GM12878 (cell line): ENCODE data around the gene SLC39A11. TPM values are rescaled to one million over a fixed set of nuclear protein-coding genes. Genes with fewer than 3 reads are reported as not detected.

Experiments used
- ATAC-seq: fragments of 200-7000 bp; cut with Tn5 transposase; 3 replicates; pipeline ENCODE4 v1.9.1; 2020; ENCODE audit warnings: mild to moderate bottlenecking, moderate library complexity
- BruUV-seq: library from RNA; stranded (reverse); fragments of 400-500 nt; replicated peaks from 2 replicates; lab custom pipeline; 2021; lab: Mats Ljungman, UMichigan
- CTCF ChIA-PET: fragments of 300-600 bp; sonication (Branson Sonifier 250); formaldehyde crosslinking; extraction: SDS; loops from one replicate; lab custom pipeline; 2021; ENCODE audit warnings: inconsistent platforms; lab: Yijun Ruan, JAX
- POLR2A ChIA-PET: fragments of 350-600 bp; formaldehyde crosslinking; extraction: SDS; loops from one replicate; lab custom pipeline; 2021; ENCODE audit warnings: inconsistent platforms; lab: Charles Lee
- RAD21 ChIA-PET: fragments of 300-600 bp; sonication (Branson Sonifier 250); formaldehyde crosslinking; loops from one replicate; lab custom pipeline; 2023; ENCODE audit warnings: antibody characterized with exemption; ENCODE audit not compliant: unreplicated experiment; lab: Charles Lee
- SMC1A ChIA-PET: fragments of 300-600 bp; sonication (Branson Sonifier 250); formaldehyde crosslinking; loops from one replicate; lab custom pipeline; 2023; ENCODE audit not compliant: unreplicated experiment, uncharacterized antibody; lab: Charles Lee
- DNase-seq: peaks from one replicate; pipeline ENCODE4 v3.0.0-alpha.2; 2011; ENCODE audit warnings: low read depth, low spot score
- FAIRE-seq: peaks from 3 replicates; lab custom pipeline; 2011; peaks lifted over from hg19 to GRCh38; lab: Jason Lieb, UNC
- H2AFZ ChIP-seq: 2 replicates; pipeline ENCODE4 v1.6.0; 2011; ENCODE audit warnings: low read depth, low read length, control low read depth; ENCODE audit not compliant: control insufficient read depth
- H3K27ac ChIP-seq: 2 replicates; pipeline ENCODE4 v1.5.1; 2011; ENCODE audit warnings: control low read depth; ENCODE audit not compliant: control insufficient read depth, insufficient read depth
- H3K27me3 ChIP-seq, 2 experiments: replicated peaks in 1 of 2; 2 replicates each; pipeline versions ENCODE4 v1.6.0 to v1.6.1; 2011; ENCODE audit warnings: low read length in 1 of 2; ENCODE audit not compliant: control insufficient read depth in 2 of 2, insufficient read depth in 2 of 2
- H3K36me3 ChIP-seq, 2 experiments: 2 replicates each; pipeline ENCODE4 v1.5.1; 2011; ENCODE audit warnings: low read length in 1 of 2; ENCODE audit not compliant: control insufficient read depth in 2 of 2, insufficient read depth in 2 of 2
- H3K4me1 ChIP-seq: 2 replicates; pipeline ENCODE4 v1.6.1; 2011; ENCODE audit warnings: mild to moderate bottlenecking, low read length, moderate library complexity, mixed read lengths; ENCODE audit not compliant: control insufficient read depth, insufficient read depth
- H3K4me2 ChIP-seq: 2 replicates; pipeline ENCODE4 v1.6.0; 2011; ENCODE audit warnings: control low read depth; ENCODE audit not compliant: control insufficient read depth, insufficient read depth
- H3K4me3 ChIP-seq: fragments of 200-600 bp; sonication (generic); 2 replicates; pipeline ENCODE4 v1.5.1; 2016
- H3K79me2 ChIP-seq: 2 replicates; pipeline ENCODE4 v1.6.0; 2011; ENCODE audit warnings: low read length; ENCODE audit not compliant: control insufficient read depth, insufficient read depth
- H3K9ac ChIP-seq: 2 replicates; pipeline ENCODE4 v1.8.0; 2011; ENCODE audit warnings: low read length, control low read depth, mixed read lengths; ENCODE audit not compliant: control insufficient read depth, insufficient read depth
- H3K9me3 ChIP-seq: replicated peaks from 3 replicates; pipeline ENCODE4 v1.5.1; 2011; ENCODE audit warnings: mild to moderate bottlenecking, low read length; ENCODE audit not compliant: control insufficient read depth, insufficient read depth
- H4K20me1 ChIP-seq: 2 replicates; pipeline ENCODE4 v1.6.0; 2011; ENCODE audit not compliant: control insufficient read depth, insufficient read depth
- ASH2L ChIP-seq: fragments of 300-600, 200-600 bp; sonication (generic); IDR thresholded peaks from 2 replicates; pipeline ENCODE4 v1.6.1; 2017; ENCODE audit warnings: low read depth, mild to moderate bottlenecking, borderline replicate concordance
- TCF12 ChIP-seq: IDR thresholded peaks from 2 replicates; pipeline ENCODE4 v1.6.1; 2011; ENCODE audit warnings: low read depth, mild to moderate bottlenecking, low read length
- TCF7 ChIP-seq: IDR thresholded peaks from 2 replicates; pipeline ENCODE4 v1.6.1; 2014; ENCODE audit warnings: antibody characterized with exemption, borderline replicate concordance
- ZNF24 ChIP-seq: fragments of 450-650 bp; IDR thresholded peaks from 2 replicates; pipeline ENCODE4 v1.6.1; 2017; ENCODE audit warnings: antibody characterized with exemption, mild to moderate bottlenecking
- WGBS: methylation state at CpG from one replicate; pipeline ENCODE4 v1.1.6; 2016; ENCODE audit warnings: low lambda C conversion rate; ENCODE audit not compliant: insufficient replicate concordance, insufficient coverage; ENCODE audit errors: missing lambda C conversion rate; 5-methylcytosine and 5-hydroxymethylcytosine counted together
- in situ Hi-C: fragments of 300-500 bp; cut with MboI; formaldehyde crosslinking; loops from 9 replicates; pipeline ENCODE4 v1.14.3; 2018; ENCODE audit warnings: mixed read lengths
- intact Hi-C: fragments of 100-400 bp; cut with micrococcal nuclease; formaldehyde crosslinking; loops from one replicate; pipeline ENCODE4 v1.14.2; 2022; ENCODE audit not compliant: unreplicated experiment
- polyA plus RNA-seq, 11 experiments: library from polyadenylated mRNA; depleted of rRNA in 4 of 11; unstranded in 6 of 11; stranded (reverse) in 5 of 11; fragments of >200 nt; fragmentation: Nextera tagmentation in 4 of 11; fragmentation: Illumina TruSeq in 1 of 11; extraction: Ambion mirVana in 4 of 11; extraction: Trizol in 1 of 11; gene quantifications; 1 replicate in 1 of 11; 2 replicates in 10 of 11; pipeline versions ENCODE4 v1.2.1 to v1.2.3, GENCODE V29; 2011 to 2016; ENCODE audit warnings: inconsistent platforms in 2 of 11, missing spikeins in 2 of 11, low read depth in 1 of 11
- total RNA-seq, 4 experiments: library from RNA; depleted of rRNA in 3 of 4; stranded (reverse); fragments of >200 nt in 3 of 4; fragmentation: Illumina TruSeq in 1 of 4; extraction: Trizol in 1 of 4; gene quantifications; 2 replicates each; pipeline versions ENCODE4 v1.2.1 to v1.2.3, GENCODE V29; 2013 to 2021
- TF ChIP-seq, protein P1 (sequence below): fragments of 150-350 bp; IDR thresholded peaks from 2 replicates; pipeline ENCODE4 v1.6.1; 2014; ENCODE audit warnings: mild to moderate bottlenecking, low read depth, low read length
- TF ChIP-seq, protein P2 (sequence below): fragments of 450-650 bp; formaldehyde crosslinking; IDR thresholded peaks from 2 replicates; pipeline ENCODE4 v1.5.0; 2022; ENCODE audit warnings: mild to moderate bottlenecking, missing genetic modification characterization

Gene SLC39A11
- total and polyA plus RNA-seq, 10 of the 15 experiments (the other 5 are each of a cell fraction or from before 2014, with no cell fraction given), result 8.6 to 23.8 (median 14.0) TPM

DNA sequence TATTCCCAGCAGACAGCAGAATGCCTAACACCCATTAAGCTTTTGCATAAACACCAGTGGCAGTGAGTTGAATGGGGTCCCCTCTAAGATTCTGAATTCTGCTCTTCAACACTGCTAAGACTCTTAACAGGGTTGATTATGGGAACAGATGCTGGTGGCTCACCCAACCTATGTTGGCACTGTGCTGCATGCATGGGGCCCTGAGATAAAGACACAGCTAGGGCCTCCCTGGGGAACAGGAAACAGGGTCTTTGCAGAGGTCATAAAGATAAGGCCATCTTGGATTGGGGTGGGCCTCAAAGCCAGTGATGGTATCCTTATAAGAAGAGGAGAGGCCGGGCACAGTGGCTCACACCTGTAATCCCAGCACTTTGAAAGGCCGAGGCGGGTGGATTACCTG, 190.8 kb downstream of the SLC39A11 start:
- no peaks in the 10 kb centered on the region for H3K9me3 ChIP-seq
- CTCF ChIA-PET, result no interaction called here
- no peaks in the 10 kb centered on the region; a peak in 3 of 4 replicates for H3K36me3 ChIP-seq
- POLR2A ChIA-PET, result no interaction called here
- intact Hi-C loops (no loop called here), in situ Hi-C loops (no loop called here)
- H3K4me1 ChIP-seq, result no peaks in the 10 kb centered on the region
- TF ChIP-seq ASH2L, result no peak
- TF ChIP-seq TCF7, result no peak
- TF ChIP-seq TCF12, result no peak
- TF ChIP-seq, protein P1, sequence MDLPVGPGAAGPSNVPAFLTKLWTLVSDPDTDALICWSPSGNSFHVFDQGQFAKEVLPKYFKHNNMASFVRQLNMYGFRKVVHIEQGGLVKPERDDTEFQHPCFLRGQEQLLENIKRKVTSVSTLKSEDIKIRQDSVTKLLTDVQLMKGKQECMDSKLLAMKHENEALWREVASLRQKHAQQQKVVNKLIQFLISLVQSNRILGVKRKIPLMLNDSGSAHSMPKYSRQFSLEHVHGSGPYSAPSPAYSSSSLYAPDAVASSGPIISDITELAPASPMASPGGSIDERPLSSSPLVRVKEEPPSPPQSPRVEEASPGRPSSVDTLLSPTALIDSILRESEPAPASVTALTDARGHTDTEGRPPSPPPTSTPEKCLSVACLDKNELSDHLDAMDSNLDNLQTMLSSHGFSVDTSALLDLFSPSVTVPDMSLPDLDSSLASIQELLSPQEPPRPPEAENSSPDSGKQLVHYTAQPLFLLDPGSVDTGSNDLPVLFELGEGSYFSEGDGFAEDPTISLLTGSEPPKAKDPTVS, result no peak
- TF ChIP-seq, protein P2, sequence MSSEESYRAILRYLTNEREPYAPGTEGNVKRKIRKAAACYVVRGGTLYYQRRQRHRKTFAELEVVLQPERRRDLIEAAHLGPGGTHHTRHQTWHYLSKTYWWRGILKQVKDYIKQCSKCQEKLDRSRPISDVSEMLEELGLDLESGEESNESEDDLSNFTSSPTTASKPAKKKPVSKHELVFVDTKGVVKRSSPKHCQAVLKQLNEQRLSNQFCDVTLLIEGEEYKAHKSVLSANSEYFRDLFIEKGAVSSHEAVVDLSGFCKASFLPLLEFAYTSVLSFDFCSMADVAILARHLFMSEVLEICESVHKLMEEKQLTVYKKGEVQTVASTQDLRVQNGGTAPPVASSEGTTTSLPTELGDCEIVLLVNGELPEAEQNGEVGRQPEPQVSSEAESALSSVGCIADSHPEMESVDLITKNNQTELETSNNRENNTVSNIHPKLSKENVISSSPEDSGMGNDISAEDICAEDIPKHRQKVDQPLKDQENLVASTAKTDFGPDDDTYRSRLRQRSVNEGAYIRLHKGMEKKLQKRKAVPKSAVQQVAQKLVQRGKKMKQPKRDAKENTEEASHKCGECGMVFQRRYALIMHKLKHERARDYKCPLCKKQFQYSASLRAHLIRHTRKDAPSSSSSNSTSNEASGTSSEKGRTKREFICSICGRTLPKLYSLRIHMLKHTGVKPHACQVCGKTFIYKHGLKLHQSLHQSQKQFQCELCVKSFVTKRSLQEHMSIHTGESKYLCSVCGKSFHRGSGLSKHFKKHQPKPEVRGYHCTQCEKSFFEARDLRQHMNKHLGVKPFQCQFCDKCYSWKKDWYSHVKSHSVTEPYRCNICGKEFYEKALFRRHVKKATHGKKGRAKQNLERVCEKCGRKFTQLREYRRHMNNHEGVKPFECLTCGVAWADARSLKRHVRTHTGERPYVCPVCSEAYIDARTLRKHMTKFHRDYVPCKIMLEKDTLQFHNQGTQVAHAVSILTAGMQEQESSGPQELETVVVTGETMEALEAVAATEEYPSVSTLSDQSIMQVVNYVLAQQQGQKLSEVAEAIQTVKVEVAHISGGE, result no peak
- no peak for TF ChIP-seq ZNF24
- H3K9ac ChIP-seq, result no peak overlapping the region
- DNase-seq (no peak), FAIRE-seq (no peak), ATAC-seq (no peak)
- H3K79me2 ChIP-seq, result no peaks in the 10 kb centered on the region
- no TSS peak for BruUV-seq
- SMC1A ChIA-PET, result no interaction called here
- no peak overlapping the region for H3K27ac ChIP-seq
- no peak overlapping the region for H3K4me3 ChIP-seq
- H4K20me1 ChIP-seq, result no peaks in the 10 kb centered on the region; the same call in 1 of the 2 replicates
- H3K27me3 ChIP-seq, result no peaks in the 10 kb centered on the region
- 97% methylated on average over 3 of the region's 3 CpGs for WGBS
- no peak overlapping the region for H3K4me2 ChIP-seq
- no peak overlapping the region for H2AFZ ChIP-seq
- RAD21 ChIA-PET, result no interaction called here
